GM23248 (cell line): ENCODE data around the gene RPA1.

Experiments
- EZH2 ChIP-seq: fragments of 200-600 bp; sonication (generic); IDR thresholded peaks from 2 replicates; pipeline ENCODE4 v1.6.1; 2018; ENCODE audit warnings: antibody characterized with exemption, mild to moderate bottlenecking; ENCODE audit not compliant: insufficient read depth, poor library complexity, severe bottlenecking
- EZH2phosphoT487 ChIP-seq: fragments of 200-600 bp; sonication (generic); IDR thresholded peaks from 2 replicates; pipeline ENCODE4 v1.6.1; 2018; ENCODE audit warnings: antibody characterized with exemption, moderate library complexity, mild to moderate bottlenecking, low read depth; ENCODE audit not compliant: insufficient read depth

- TF ChIP-seq EZH2 (no peak), EZH2phosphoT487 (no peak)
Measured at GRCh38 chr17:1897105-1897656, 67.4 kb downstream of the RPA1 start.
